H9 (cell line): ENCODE results near the gene SLC35G1. TPM values are rescaled to one million over a fixed set of nuclear protein-coding genes. Genes with fewer than 3 reads are reported as not detected.

Source experiments
- DNase-seq: peaks from one replicate; pipeline ENCODE4 v3.0.0-alpha.2; 2017
- H2AFZ ChIP-seq: one replicate; pipeline ENCODE4 v1.6.1; 2013; ENCODE audit warnings: mild to moderate bottlenecking, low read length, control low read depth, moderate library complexity
- H2AK5ac ChIP-seq: 2 replicates; pipeline ENCODE4 v1.6.1; 2013; ENCODE audit warnings: low read length, control low read depth, mixed read lengths; ENCODE audit not compliant: insufficient read length
- H2BK120ac ChIP-seq: one replicate; pipeline ENCODE4 v1.6.1; 2013; ENCODE audit warnings: low read depth, mild to moderate bottlenecking, low read length, control low read depth, inconsistent platforms; ENCODE audit not compliant: poor library complexity, severe bottlenecking
- H2BK12ac ChIP-seq: 2 replicates; pipeline ENCODE4 v1.6.1; 2013; ENCODE audit warnings: low read length, control low read depth, mixed read lengths, low read depth; ENCODE audit not compliant: insufficient read length
- H2BK15ac ChIP-seq: 2 replicates; pipeline ENCODE4 v1.6.1; 2013; ENCODE audit warnings: low read depth, low read length, control low read depth
- H2BK20ac ChIP-seq: one replicate; pipeline ENCODE4 v1.6.1; 2013; ENCODE audit warnings: low read depth, mild to moderate bottlenecking, low read length, control low read depth, inconsistent platforms; ENCODE audit not compliant: poor library complexity, severe bottlenecking
- H2BK5ac ChIP-seq: 2 replicates; pipeline ENCODE4 v1.6.1; 2013; ENCODE audit warnings: low read length, control low read depth, mixed read lengths; ENCODE audit not compliant: insufficient read length
- H3K14ac ChIP-seq: 2 replicates; pipeline ENCODE4 v1.6.1; 2013; ENCODE audit warnings: low read length, control low read depth; ENCODE audit not compliant: insufficient read depth
- H3K18ac ChIP-seq: 2 replicates; pipeline ENCODE4 v1.6.1; 2013; ENCODE audit warnings: low read depth, mild to moderate bottlenecking, mixed read lengths, low read length, control low read depth; ENCODE audit not compliant: insufficient read length
- H3K23ac ChIP-seq: 2 replicates; pipeline ENCODE4 v1.6.1; 2013; ENCODE audit warnings: low read length, control low read depth, mixed read lengths, low read depth; ENCODE audit not compliant: insufficient read length
- H3K23me2 ChIP-seq: 2 replicates; pipeline ENCODE4 v1.6.1; 2013; ENCODE audit warnings: low read depth, mild to moderate bottlenecking, mixed read lengths, low read length, control low read depth; ENCODE audit not compliant: insufficient read length, poor library complexity, severe bottlenecking
- H3K27ac ChIP-seq: 2 replicates; pipeline ENCODE4 v1.5.1; 2013; ENCODE audit warnings: low read length, control low read depth, mixed read lengths, low read depth; ENCODE audit not compliant: insufficient read length
- H3K27me3 ChIP-seq: 2 replicates; pipeline ENCODE4 v1.6.1; 2013; ENCODE audit warnings: low read length, control low read depth, inconsistent platforms; ENCODE audit not compliant: insufficient read depth
- H3K4ac ChIP-seq: 2 replicates; pipeline ENCODE4 v1.6.1; 2013; ENCODE audit warnings: low read depth, mild to moderate bottlenecking, control low read depth, inconsistent platforms, low read length, moderate library complexity
- H3K4me1 ChIP-seq: 2 replicates; pipeline ENCODE4 v1.6.1; 2013; ENCODE audit warnings: low read length, control low read depth, inconsistent platforms; ENCODE audit not compliant: insufficient read depth
- H3K4me2 ChIP-seq: 2 replicates; pipeline ENCODE4 v1.6.1; 2013; ENCODE audit warnings: low read length, control low read depth, mixed read lengths; ENCODE audit not compliant: insufficient read length, insufficient read depth
- H3K56ac ChIP-seq: 2 replicates; pipeline ENCODE4 v1.6.1; 2013; ENCODE audit warnings: low read depth, mild to moderate bottlenecking, mixed read lengths, low read length, control low read depth; ENCODE audit not compliant: insufficient read length
- H3K79me1 ChIP-seq: 2 replicates; pipeline ENCODE4 v1.6.1; 2013; ENCODE audit warnings: low read depth, mild to moderate bottlenecking, moderate library complexity, low read length, control low read depth, inconsistent platforms; ENCODE audit not compliant: insufficient read depth, poor library complexity, severe bottlenecking
- H3K79me2 ChIP-seq: 2 replicates; pipeline ENCODE4 v1.6.1; 2013; ENCODE audit warnings: low read length, control low read depth, inconsistent platforms; ENCODE audit not compliant: insufficient read depth
- H3K9ac ChIP-seq: 2 replicates; pipeline ENCODE4 v1.6.1; 2013; ENCODE audit warnings: low read length, control low read depth, mixed read lengths; ENCODE audit not compliant: insufficient read length; ENCODE audit errors: extremely low read depth
- H3K9me3 ChIP-seq: one replicate; pipeline ENCODE4 v1.6.1; 2013; ENCODE audit warnings: low read depth, low read length, inconsistent platforms; ENCODE audit not compliant: control insufficient read depth
- H3T11ph ChIP-seq: one replicate; pipeline ENCODE4 v1.6.1; 2013; ENCODE audit warnings: mild to moderate bottlenecking, low read length, control low read depth, inconsistent platforms
- H4K20me1 ChIP-seq: one replicate; pipeline ENCODE4 v1.6.1; 2013; ENCODE audit not compliant: control insufficient read depth, insufficient read length, insufficient read depth
- H4K5ac ChIP-seq: 2 replicates; pipeline ENCODE4 v1.6.1; 2013; ENCODE audit warnings: low read depth, mild to moderate bottlenecking, mixed read lengths, low read length, control low read depth; ENCODE audit not compliant: insufficient read length
- H4K8ac ChIP-seq: replicated peaks from 2 replicates; pipeline ENCODE4 v1.6.1; 2013; ENCODE audit warnings: low read length, control low read depth, mixed read lengths, low read depth; ENCODE audit not compliant: insufficient read length
- H4K91ac ChIP-seq: 2 replicates; pipeline ENCODE4 v1.6.1; 2013; ENCODE audit warnings: low read depth, mild to moderate bottlenecking, moderate library complexity, mixed read lengths, low read length, control low read depth; ENCODE audit not compliant: insufficient read length
- H3K27ac Mint-ChIP-seq, 3 experiments: 2 replicates in 2 of 3; 3 replicates in 1 of 3; pipeline ENCODE4 v1.8.0; 2020 to 2021; ENCODE audit warnings: mixed read lengths in 3 of 3, mild to moderate bottlenecking in 1 of 3, moderate library complexity in 1 of 3
- H3K27me3 Mint-ChIP-seq: 2 replicates; pipeline ENCODE4 v1.8.0; 2021; ENCODE audit warnings: low read depth, mild to moderate bottlenecking, moderate library complexity, mixed read lengths
- H3K36me3 Mint-ChIP-seq, 3 experiments: 2 replicates in 2 of 3; 3 replicates in 1 of 3; pipeline ENCODE4 v1.8.0; 2020 to 2021; ENCODE audit warnings: low read depth in 3 of 3, mixed read lengths in 3 of 3; ENCODE audit not compliant: insufficient read depth in 1 of 3
- H3K4me1 Mint-ChIP-seq, 2 experiments: 2 replicates each; pipeline ENCODE4 v1.8.0; 2020; ENCODE audit warnings: mixed read lengths in 2 of 2
- H3K4me3 Mint-ChIP-seq, 2 experiments: 2 replicates in 1 of 2; 3 replicates in 1 of 2; pipeline ENCODE4 v1.8.0; 2020 to 2021; ENCODE audit warnings: mild to moderate bottlenecking in 2 of 2, mixed read lengths in 2 of 2, moderate library complexity in 1 of 2
- H3K9me3 Mint-ChIP-seq, 2 experiments: 2 replicates in 1 of 2; 3 replicates in 1 of 2; pipeline ENCODE4 v1.8.0; 2020; ENCODE audit warnings: mild to moderate bottlenecking in 2 of 2, mixed read lengths in 2 of 2, moderate library complexity in 1 of 2
- CTCF ChIP-seq: fragments of 200-600 bp; sonication (generic); conservative IDR thresholded peaks from 3 replicates; pipeline ENCODE4 v1.8.0; 2021; ENCODE audit warnings: antibody characterized with exemption, mild to moderate bottlenecking
- WGBS: extraction: QIAGEN DNeasy Blood & Tissue Kit; methylation state at CpG from one replicate; pipeline ENCODE4 v1.1.7; 2013; ENCODE audit warnings: missing lambda C conversion rate, low lambda C conversion rate, mixed read lengths; ENCODE audit not compliant: insufficient read length; ENCODE audit errors: extremely low coverage; 5-methylcytosine and 5-hydroxymethylcytosine counted together
- total RNA-seq: library from RNA; stranded (reverse); gene quantifications from 2 replicates; pipeline ENCODE4 v1.2.1, GENCODE V29; 2021

SLC35G1 gene
- total RNA-seq, 1 experiment from 2014 or later = 6.3 TPM

GRCh38 chr10:93874309-93875031 lies 19.3 kb upstream of the SLC35G1 start:
- Histone ChIP-seq H4K5ac (no peak overlapping the region), H2BK120ac (no peak overlapping the region), H3K14ac (no peak overlapping the region), H3K9ac (no peak overlapping the region), H3T11ph (no peak overlapping the region), H2BK5ac (no peak overlapping the region), H4K91ac (no peak overlapping the region), H3K79me2 (no peaks in the 10 kb centered on the region), H3K9me3 (no peaks in the 10 kb centered on the region), H4K8ac (no peak overlapping the region), H3K4me1 (peaks cover 4% of the 10 kb centered on the region; the same call in 1 of the 2 replicates), H3K4me2 (no peak overlapping the region), H3K27ac (no peak overlapping the region), H3K4ac (no peak overlapping the region), H2BK20ac (no peak overlapping the region), H2AK5ac (no peak overlapping the region), H2AFZ (no peak overlapping the region), H3K56ac (no peak overlapping the region), H2BK12ac (no peak overlapping the region), H3K27me3 (no peaks in the 10 kb centered on the region), H2BK15ac (no peak overlapping the region), H3K23ac (no peak overlapping the region), H3K23me2 (no peaks in the 10 kb centered on the region), H3K79me1 (no peaks in the 10 kb centered on the region), H3K18ac (no peak overlapping the region), H4K20me1 (no peaks in the 10 kb centered on the region)
- peaks cover 7% of the 10 kb centered on the region in 2 experiments for H3K4me1 Mint-ChIP-seq
- peaks cover 25% of the 10 kb centered on the region for H3K27me3 Mint-ChIP-seq
- H3K4me3 Mint-ChIP-seq = no peak overlapping the region
- H3K36me3 Mint-ChIP-seq = no peaks in the 10 kb centered on the region
- no peaks in the 10 kb centered on the region for H3K9me3 Mint-ChIP-seq
- TF ChIP-seq CTCF = no peak
- no CpG with 5 or more reads among the region's 3 CpGs for WGBS
- H3K27ac Mint-ChIP-seq = no peak overlapping the region
- no peak for DNase-seq
